ENCODE measurements around the gene FOXI2.

Gene FOXI2

DNA sequence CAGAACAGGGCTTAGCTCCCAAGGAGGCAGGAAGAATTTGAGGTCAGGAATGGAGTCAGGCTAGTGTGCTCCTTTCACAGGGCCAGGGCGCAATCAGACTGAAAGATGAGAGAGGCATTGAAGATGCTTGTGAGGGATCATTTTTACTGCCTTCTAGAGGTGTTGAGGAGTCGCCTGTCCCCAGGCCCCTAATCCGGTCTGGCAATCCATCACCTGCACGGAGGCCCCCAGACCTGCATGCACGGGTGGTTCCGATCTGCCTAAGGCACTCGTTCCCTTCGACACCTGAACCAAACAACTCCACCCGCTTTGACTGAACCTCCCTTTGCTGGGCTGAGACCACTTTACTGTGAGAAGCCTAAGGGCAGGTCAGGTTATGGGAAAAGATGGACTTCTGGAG is 8.0 kb downstream of the FOXI2 start:
- no peak for DNase-seq

- no peak for DNase-seq
Measured at GRCh38 chr10:127745861-127746260, 8.9 kb downstream of the FOXI2 start.

DNA sequence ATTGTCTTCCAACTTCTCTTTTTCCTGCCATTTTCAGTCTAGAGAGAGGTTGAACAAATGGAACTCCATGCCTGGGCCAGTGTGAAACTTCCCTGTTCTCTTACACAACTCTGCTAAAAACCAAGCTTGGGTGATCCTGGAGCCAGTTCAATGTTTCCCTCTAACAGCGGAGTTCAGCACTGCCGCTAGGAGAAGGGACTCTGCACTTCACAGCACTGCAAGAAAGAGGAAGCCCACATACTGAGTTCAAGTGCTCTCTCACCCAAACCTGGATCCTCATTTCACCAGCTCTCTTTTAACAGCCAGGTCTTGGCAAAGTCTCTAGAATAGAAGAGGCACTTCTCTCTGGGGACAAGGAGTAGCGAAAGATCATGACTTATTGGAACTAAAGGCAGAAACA is 18.8 kb downstream of the FOXI2 start:
- no peak for DNase-seq

GRCh38 chr10:127756264-127756663 is 19.3 kb downstream of the FOXI2 start:
- no peak for DNase-seq

- DNase-seq, result no peak
Measured at GRCh38 chr10:127757033-127757432, 20.0 kb downstream of the FOXI2 start.

- no peak for DNase-seq
Measured at GRCh38 chr10:127759276-127759675, 22.3 kb downstream of the FOXI2 start.

- no peak for DNase-seq
Measured at GRCh38 chr10:127762925-127763324, 25.9 kb downstream of the FOXI2 start.

GRCh38 chr10:127774766-127775559 is 38.0 kb downstream of the FOXI2 start:
- no peak for DNase-seq

GRCh38 chr10:127776816-127777215 is 39.8 kb downstream of the FOXI2 start:
- no peak for DNase-seq

DNA sequence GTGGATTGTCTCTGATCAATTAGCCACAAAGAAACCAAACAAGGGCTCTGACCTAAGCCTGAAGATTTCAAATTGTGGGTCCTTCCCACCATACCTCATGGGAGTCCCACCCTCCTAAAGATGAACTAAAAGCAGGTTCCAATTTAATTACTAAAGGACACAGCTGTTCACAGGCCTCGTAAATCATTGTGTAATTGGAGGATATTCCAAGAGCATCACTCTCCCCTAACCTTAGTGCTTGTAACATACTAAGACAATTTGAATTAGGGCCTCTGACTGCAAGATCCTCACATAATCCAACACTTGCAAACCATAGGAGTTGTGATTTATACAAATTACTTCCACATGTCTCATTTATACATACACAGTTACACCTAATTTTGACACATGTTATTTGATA is 44.4 kb downstream of the FOXI2 start:
- DNase-seq, result no peak

DNA sequence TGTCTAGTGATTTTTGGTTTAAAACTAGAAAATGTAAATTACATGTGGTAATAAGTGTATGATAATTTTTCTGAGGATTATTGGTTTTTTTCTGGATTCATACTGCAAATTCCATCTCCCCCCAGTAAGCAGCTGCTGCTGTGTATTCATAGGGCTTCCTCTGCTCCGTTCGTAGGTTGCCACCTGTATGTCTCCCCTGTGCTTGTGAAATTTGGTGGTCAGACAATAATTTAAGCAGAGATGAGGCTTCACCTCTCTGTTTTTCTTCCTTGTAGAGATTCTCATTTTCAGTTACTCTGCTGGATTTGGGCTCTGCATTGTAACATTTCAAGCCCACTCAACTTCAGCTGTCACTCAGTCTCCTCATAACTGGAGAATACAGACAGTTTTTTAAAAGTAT is 50.9 kb downstream of the FOXI2 start:
- DNase-seq, result no peak

- DNase-seq, result no peak
Measured at GRCh38 chr10:127790066-127790624, 53.2 kb downstream of the FOXI2 start.

Data from activated CD4-positive, alpha-beta T cell treated with anti-CD3 and anti-CD28 coated beads for 4 hours (primary cell).